ENCODE data around the gene MRAP. TPM values are rescaled to one million over a fixed set of nuclear protein-coding genes. Genes with fewer than 3 reads are reported as not detected.
"Not testable (repeated sequence)": the region's sequence is repeated elsewhere in the genome, so short reads cannot be mapped to it uniquely, and the experiment has no call there.

Gene MRAP
- polyA plus RNA-seq, 3 donors = not detected

DNA sequence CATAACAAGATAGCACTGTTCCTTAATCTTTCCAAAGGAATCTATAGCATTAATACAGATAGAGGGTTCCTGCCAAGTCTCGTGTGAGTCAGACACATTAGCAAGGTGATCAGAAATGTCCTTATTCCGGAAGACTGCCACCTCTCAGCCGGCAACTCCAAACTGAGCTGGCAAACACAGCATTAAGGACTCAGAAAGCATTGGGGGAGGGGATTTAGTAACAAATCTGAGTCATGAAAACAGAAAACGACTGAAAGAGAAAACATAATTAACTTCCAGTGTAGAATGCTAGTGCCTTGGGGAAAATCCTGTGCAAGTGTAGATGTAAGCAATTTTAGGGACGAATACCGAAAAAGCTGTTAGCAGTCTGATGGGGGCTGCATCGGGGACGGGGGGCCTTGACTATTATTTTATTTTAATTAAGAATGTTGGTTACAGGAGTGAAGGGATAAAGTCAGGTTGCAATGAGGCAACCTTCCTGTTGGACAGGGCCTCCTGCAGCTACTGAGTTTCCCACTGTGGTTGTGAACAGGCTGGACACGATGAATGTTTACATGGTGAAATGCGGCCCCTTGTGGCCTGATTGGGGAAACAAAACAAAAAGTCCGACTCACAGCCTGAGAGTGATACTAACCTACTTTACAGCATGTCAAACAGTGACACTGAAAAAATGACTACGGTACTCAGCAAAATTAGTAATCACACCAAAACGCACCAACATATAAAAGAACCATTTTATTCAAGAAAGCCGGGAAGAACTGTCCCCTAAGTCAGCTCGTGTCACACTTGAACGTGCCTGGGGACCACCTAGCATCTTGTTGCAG is 40.5 kb upstream of the MRAP start:
- H3K4me3 Mint-ChIP-seq = no peak overlapping the region
- no peaks in the 10 kb centered on the region for H3K36me3 Mint-ChIP-seq
- TF ChIP-seq, protein P1, sequence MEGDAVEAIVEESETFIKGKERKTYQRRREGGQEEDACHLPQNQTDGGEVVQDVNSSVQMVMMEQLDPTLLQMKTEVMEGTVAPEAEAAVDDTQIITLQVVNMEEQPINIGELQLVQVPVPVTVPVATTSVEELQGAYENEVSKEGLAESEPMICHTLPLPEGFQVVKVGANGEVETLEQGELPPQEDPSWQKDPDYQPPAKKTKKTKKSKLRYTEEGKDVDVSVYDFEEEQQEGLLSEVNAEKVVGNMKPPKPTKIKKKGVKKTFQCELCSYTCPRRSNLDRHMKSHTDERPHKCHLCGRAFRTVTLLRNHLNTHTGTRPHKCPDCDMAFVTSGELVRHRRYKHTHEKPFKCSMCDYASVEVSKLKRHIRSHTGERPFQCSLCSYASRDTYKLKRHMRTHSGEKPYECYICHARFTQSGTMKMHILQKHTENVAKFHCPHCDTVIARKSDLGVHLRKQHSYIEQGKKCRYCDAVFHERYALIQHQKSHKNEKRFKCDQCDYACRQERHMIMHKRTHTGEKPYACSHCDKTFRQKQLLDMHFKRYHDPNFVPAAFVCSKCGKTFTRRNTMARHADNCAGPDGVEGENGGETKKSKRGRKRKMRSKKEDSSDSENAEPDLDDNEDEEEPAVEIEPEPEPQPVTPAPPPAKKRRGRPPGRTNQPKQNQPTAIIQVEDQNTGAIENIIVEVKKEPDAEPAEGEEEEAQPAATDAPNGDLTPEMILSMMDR (IDR thresholded peaks at IDR 0.05) = peak; percentile 52
- Histone ChIP-seq H3K79me2 (ENCODE audit: insufficient read depth, low read length) (no peaks in the 10 kb centered on the region), H3K9me3 (replicated peaks in 1 of 2; ENCODE audit: control insufficient read depth in 1 of 2, insufficient read depth in 1 of 2, low read length in 2 of 2) (no peaks in the 10 kb centered on the region), H3K27ac (ENCODE audit: low read depth in 1 of 2, low read length in 2 of 2) (no peak overlapping the region), H3K4me2 (replicated peaks; ENCODE audit: extremely low read depth, low read length, poor library complexity, severe bottlenecking) (no peak overlapping the region), H2AFZ (ENCODE audit: insufficient read depth, low read depth, low read length, poor library complexity, severe bottlenecking) (no peak overlapping the region), H3K27me3 (ENCODE audit: control insufficient read depth in 2 of 2, insufficient read depth in 2 of 2, low read length in 2 of 2) (no peaks in the 10 kb centered on the region), H4K20me1 (ENCODE audit: insufficient read depth, low read length) (no peaks in the 10 kb centered on the region), H3K4me3 (replicated peaks in 1 of 3; ENCODE audit: low read depth in 2 of 3, low read length in 3 of 3) (no peak overlapping the region), H3K9ac (ENCODE audit: insufficient read depth, low read length, poor library complexity, severe bottlenecking) (no peak overlapping the region), H3K36me3 (replicated peaks in 1 of 2; ENCODE audit: control insufficient read depth in 1 of 2, insufficient read depth in 2 of 2, low read length in 2 of 2) (no peaks in the 10 kb centered on the region), H3K4me1 (ENCODE audit: control insufficient read depth in 1 of 2, insufficient read depth in 2 of 2, low read length in 2 of 2) (no peaks in the 10 kb centered on the region)
- DNase-seq = peak in 1 of 3 donors; percentile 14
- WGBS (ENCODE audit: insufficient coverage) = 72% methylated on average over 4 of the region's 16 CpGs
- intact Hi-C loops (cut with micrococcal nuclease) = loop anchor here (5.0 to 10.0 kb wide), 2 partner anchors 383 to 391 kb away; partner anchors contain the start of gene HUNK (in 1 of the 2)
- no peaks in the 10 kb centered on the region for H3K9me3 Mint-ChIP-seq
- no peak overlapping the region for H3K27ac Mint-ChIP-seq
- peaks cover 9% of the 10 kb centered on the region for H3K4me1 Mint-ChIP-seq
- H3K27me3 Mint-ChIP-seq (ENCODE audit: low read depth in 3 of 3) = peaks cover 2 to 6% (median 4%) of the 10 kb centered on the region in 3 donors

DNA sequence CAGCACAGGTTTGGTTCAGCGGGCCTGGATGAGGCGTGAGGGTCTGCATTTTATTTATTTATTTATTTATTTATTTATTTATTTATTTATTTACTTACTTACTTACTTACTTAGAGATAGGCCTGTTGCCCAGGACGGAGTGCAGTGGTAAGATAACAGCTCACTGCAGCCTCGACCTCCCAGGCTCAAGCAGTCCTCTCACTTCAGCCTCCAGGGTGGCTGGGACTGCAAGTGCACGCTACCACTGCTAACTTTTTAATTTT is 39.9 kb upstream of the MRAP start:
- not testable (repeated sequence) for H3K9me3 ChIP-seq (replicated peaks in 1 of 2; ENCODE audit: control insufficient read depth in 1 of 2, insufficient read depth in 1 of 2, low read length in 2 of 2); H3K4me1 Mint-ChIP-seq; H3K4me3 Mint-ChIP-seq

More for the DNA sequence above, 39.9 kb upstream of the MRAP start:
- not testable (repeated sequence) for H3K9ac ChIP-seq (ENCODE audit: insufficient read depth, low read length, poor library complexity, severe bottlenecking); H3K4me1 ChIP-seq (ENCODE audit: control insufficient read depth in 1 of 2, insufficient read depth in 2 of 2, low read length in 2 of 2); H4K20me1 ChIP-seq (ENCODE audit: insufficient read depth, low read length); H3K79me2 ChIP-seq (ENCODE audit: insufficient read depth, low read length); H3K4me2 ChIP-seq (replicated peaks; ENCODE audit: extremely low read depth, low read length, poor library complexity, severe bottlenecking); H3K36me3 Mint-ChIP-seq; H3K36me3 ChIP-seq (replicated peaks in 1 of 2; ENCODE audit: control insufficient read depth in 1 of 2, insufficient read depth in 2 of 2, low read length in 2 of 2); H3K4me3 ChIP-seq (replicated peaks in 1 of 3; ENCODE audit: low read depth in 2 of 3, low read length in 3 of 3); DNase-seq; H2AFZ ChIP-seq (ENCODE audit: insufficient read depth, low read depth, low read length, poor library complexity, severe bottlenecking); H3K27ac ChIP-seq (ENCODE audit: low read depth in 1 of 2, low read length in 2 of 2); H3K9me3 Mint-ChIP-seq; H3K27me3 ChIP-seq (ENCODE audit: control insufficient read depth in 2 of 2, insufficient read depth in 2 of 2, low read length in 2 of 2); H3K27me3 Mint-ChIP-seq (ENCODE audit: low read depth in 3 of 3)
- 96% methylated on average over 3 of the region's 5 CpGs for WGBS (ENCODE audit: insufficient coverage)
- intact Hi-C loops (cut with micrococcal nuclease) = loop anchor here (5.0 to 10.0 kb wide), 2 partner anchors 384 to 391 kb away; partner anchors contain the start of gene HUNK (in 1 of the 2)
- peak overlapping the region in 1 of 7 donors; percentile 52 for H3K27ac Mint-ChIP-seq

Measured in CD14-positive monocyte (primary cell).